GM23248 (cell line): Measurements from ENCODE around the gene JMJD1C.

Experiments
- EZH2 ChIP-seq: fragments of 200-600 bp; sonication (generic); IDR thresholded peaks from 2 replicates; pipeline ENCODE4 v1.6.1; 2018; ENCODE audit warnings: antibody characterized with exemption, mild to moderate bottlenecking; ENCODE audit not compliant: insufficient read depth, poor library complexity, severe bottlenecking
- EZH2phosphoT487 ChIP-seq: fragments of 200-600 bp; sonication (generic); IDR thresholded peaks from 2 replicates; pipeline ENCODE4 v1.6.1; 2018; ENCODE audit warnings: antibody characterized with exemption, moderate library complexity, mild to moderate bottlenecking, low read depth; ENCODE audit not compliant: insufficient read depth

GRCh38 chr10:63157845-63158624, 307.7 kb downstream of the JMJD1C start:
- TF ChIP-seq EZH2 (no peak), EZH2phosphoT487 (no peak)
